Cardiac muscle cell (in vitro differentiated cells and primary cell): ENCODE results near the gene MCHR1. TPM values are rescaled to one million over a fixed set of nuclear protein-coding genes. Genes with fewer than 3 reads are reported as not detected.
"Not testable (repeated sequence)": the region's sequence is repeated elsewhere in the genome, so short reads cannot be mapped to it uniquely, and the experiment has no call there.

Experiments
- DNase-seq, 2 donors: peaks; one replicate each; pipeline versions ENCODE4 v3.0.0 to v3.0.0-alpha.2; 2010 to 2017; ENCODE audit warnings: low read depth in 1 of 2, low spot score in 1 of 2
- H3K27ac ChIP-seq: fragments of 200-600 bp; sonication (generic); 2 replicates; pipeline ENCODE4 v1.5.1; 2016
- H3K27me3 ChIP-seq: fragments of 200-600 bp; sonication (generic); 2 replicates; pipeline ENCODE4 v1.6.0; 2016; ENCODE audit warnings: control low read depth
- H3K36me3 ChIP-seq: fragments of 200-600 bp; sonication (generic); 2 replicates; pipeline ENCODE4 v1.5.1; 2016; ENCODE audit warnings: control low read depth
- H3K4me1 ChIP-seq: fragments of 200-600 bp; sonication (generic); 2 replicates; pipeline ENCODE4 v1.8.1; 2017; ENCODE audit warnings: low read depth, mild to moderate bottlenecking, mixed run types
- H3K4me3 ChIP-seq: fragments of 200-600 bp; sonication (generic); 2 replicates; pipeline ENCODE4 v1.5.1; 2016; ENCODE audit warnings: mild to moderate bottlenecking
- H3K9me3 ChIP-seq: fragments of 200-600 bp; sonication (generic); 2 replicates; pipeline ENCODE4 v1.5.1; 2017; ENCODE audit warnings: low read depth, mild to moderate bottlenecking, control low read depth
- CTCF ChIP-seq: IDR thresholded peaks from 2 replicates; pipeline ENCODE4 v1.5.1; 2012; ENCODE audit warnings: low read depth, mild to moderate bottlenecking, low read length
- polyA plus RNA-seq: library from polyadenylated mRNA; unstranded; fragments of >200 nt; fragmentation: Nextera tagmentation; extraction: Ambion mirVana; gene quantifications from 2 replicates; pipeline ENCODE4 v1.2.1, GENCODE V29; 2016
- total RNA-seq: library from RNA; depleted of rRNA; stranded (reverse); fragments of >200 nt; gene quantifications from 2 replicates; pipeline ENCODE4 v1.2.3, GENCODE V29; 2016

Gene MCHR1
- total and polyA plus RNA-seq, 2 experiments from 2014 or later: 0.12 to 0.59 TPM

GRCh38 chr22:40718250-40719204 lies 39.2 kb downstream of the MCHR1 start:
- peaks cover 12% of the 10 kb centered on the region for H3K4me1 ChIP-seq
- H3K9me3 ChIP-seq: no peaks in the 10 kb centered on the region
- no peaks in the 10 kb centered on the region for H3K36me3 ChIP-seq
- H3K27me3 ChIP-seq: no peaks in the 10 kb centered on the region
- no peak overlapping the region for H3K4me3 ChIP-seq
- TF ChIP-seq CTCF: no peak
- DNase-seq: no peak
- H3K27ac ChIP-seq: no peak overlapping the region

GRCh38 chr22:40719599-40719998 lies 40.3 kb downstream of the MCHR1 start:
- H3K9me3 ChIP-seq: no peaks in the 10 kb centered on the region
- no peaks in the 10 kb centered on the region for H3K36me3 ChIP-seq
- DNase-seq: no peak
- no peak overlapping the region for H3K27ac ChIP-seq
- no peaks in the 10 kb centered on the region for H3K27me3 ChIP-seq
- no peak overlapping the region for H3K4me3 ChIP-seq
- H3K4me1 ChIP-seq: peaks cover 12% of the 10 kb centered on the region
- no peak for TF ChIP-seq CTCF

- H3K27ac ChIP-seq, DNase-seq, H3K9me3 ChIP-seq, H3K27me3 ChIP-seq, H3K4me3 ChIP-seq, H3K36me3 ChIP-seq: not testable (repeated sequence)
- H3K4me1 ChIP-seq: peaks cover 12% of the 10 kb centered on the region
Measured at GRCh38 chr22:40720156-40720537, 40.9 kb downstream of the MCHR1 start.

DNA sequence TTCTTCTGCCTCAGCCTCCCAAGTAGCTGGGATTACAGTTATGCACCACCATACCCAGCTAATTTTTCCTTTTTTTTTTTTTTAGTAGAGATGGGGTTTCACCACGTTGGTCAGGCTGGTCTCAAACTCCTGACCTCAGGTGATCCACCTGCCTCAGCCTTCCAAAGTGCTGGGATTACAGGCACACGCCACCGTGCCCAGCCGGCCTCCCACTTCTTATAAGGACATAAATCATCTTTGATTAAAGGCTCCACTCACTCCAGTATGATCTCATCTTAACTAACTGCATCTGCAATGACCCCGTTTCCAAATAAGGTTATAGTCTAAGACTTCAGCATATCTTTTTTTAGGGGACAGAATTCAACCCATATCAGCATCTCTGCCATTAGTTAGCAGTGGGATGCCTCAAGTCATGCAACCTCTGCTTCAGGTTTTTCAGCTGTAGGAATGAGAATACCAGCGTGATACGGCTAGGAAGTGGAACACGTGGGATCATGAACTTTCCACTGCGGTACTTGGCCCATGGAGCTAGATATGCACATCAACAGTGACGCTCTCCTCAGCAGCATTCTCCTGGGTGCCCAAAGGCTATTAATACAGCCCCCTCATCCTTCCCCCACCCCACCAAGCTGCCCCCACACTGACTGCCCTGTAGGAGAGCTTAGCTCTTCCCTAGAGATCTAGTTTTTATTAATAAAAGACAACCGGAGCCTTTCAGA lies 41.4 kb downstream of the MCHR1 start:
- Histone ChIP-seq H3K36me3 (no peaks in the 10 kb centered on the region), H3K9me3 (no peaks in the 10 kb centered on the region), H3K27me3 (no peaks in the 10 kb centered on the region), H3K4me3 (no peak overlapping the region), H3K4me1 (peaks cover 12% of the 10 kb centered on the region), H3K27ac (peak overlapping the region; percentile 2)
- DNase-seq: no peak
- TF ChIP-seq CTCF: no peak

GRCh38 chr22:40721266-40721665 lies 42.0 kb downstream of the MCHR1 start:
- TF ChIP-seq CTCF: no peak
- no peaks in the 10 kb centered on the region for H3K36me3 ChIP-seq
- no peak overlapping the region for H3K4me3 ChIP-seq
- H3K27ac ChIP-seq: peak overlapping the region; percentile 2
- peaks cover 12% of the 10 kb centered on the region for H3K4me1 ChIP-seq
- no peaks in the 10 kb centered on the region for H3K27me3 ChIP-seq
- H3K9me3 ChIP-seq: no peaks in the 10 kb centered on the region
- peak in 1 of 2 donors; percentile 47 for DNase-seq
